GM04504 (cell line): ENCODE data around the gene UPB1.

Experiments
- DNase-seq: peaks from one replicate; pipeline ENCODE4 v3.0.0-alpha.2; 2012; ENCODE audit warnings: low read depth

UPB1 gene

DNA sequence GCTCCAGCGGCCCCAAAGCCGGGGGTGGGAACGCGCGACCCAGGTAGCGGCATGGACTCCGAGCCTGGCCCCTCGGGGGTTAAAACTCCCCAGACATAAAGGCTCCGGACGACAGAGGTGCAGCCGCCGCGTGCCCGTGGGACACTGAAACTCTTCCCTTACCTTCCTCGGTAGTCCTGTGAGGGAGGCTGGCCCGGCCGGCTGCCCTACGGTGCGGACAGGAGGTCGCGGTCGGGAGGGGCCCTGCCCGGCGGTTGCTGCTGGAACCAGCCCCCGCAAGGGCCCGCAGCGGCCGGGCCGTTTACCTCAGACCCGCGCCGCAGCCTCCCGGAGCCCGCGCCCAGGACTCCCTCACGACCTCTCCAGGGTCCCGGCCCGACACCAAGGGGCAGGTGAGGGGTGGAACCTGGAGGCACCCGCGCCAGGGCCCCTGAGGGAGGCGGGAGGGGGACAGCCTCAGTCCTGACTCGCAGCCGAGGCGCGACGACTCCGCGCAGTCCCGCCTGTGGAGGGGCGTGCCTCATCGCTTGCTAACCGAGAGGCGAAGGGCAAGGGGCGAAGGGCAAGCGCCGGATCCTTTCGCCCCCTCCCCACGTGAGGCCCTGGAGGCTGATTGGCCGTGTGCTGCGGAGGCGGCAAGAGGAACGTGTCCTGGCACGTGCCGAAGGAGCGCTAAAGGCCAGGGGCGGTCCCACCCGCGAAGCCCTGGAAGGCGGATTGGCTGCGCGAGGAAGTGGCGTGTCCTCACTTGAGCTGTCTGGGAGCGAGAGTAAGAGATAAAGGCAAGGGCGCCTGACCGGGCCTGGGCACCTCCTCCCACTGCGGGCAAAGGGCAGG is at the start of gene UPB1:
Gene UPB1, plus strand, starts transcription at position 805 of the 837 bp plus-strand sequence. CDS start 72 bp downstream, outside the sequence.
- DNase-seq: no peak

GRCh38 chr22:24445481-24446259 is 49.5 kb upstream of the UPB1 start:
- DNase-seq: no peak

GRCh38 chr22:24446260-24446611 is 48.9 kb upstream of the UPB1 start:
- DNase-seq: no peak

GRCh38 chr22:24450610-24451009 is 44.5 kb upstream of the UPB1 start:
- DNase-seq: no peak

DNA sequence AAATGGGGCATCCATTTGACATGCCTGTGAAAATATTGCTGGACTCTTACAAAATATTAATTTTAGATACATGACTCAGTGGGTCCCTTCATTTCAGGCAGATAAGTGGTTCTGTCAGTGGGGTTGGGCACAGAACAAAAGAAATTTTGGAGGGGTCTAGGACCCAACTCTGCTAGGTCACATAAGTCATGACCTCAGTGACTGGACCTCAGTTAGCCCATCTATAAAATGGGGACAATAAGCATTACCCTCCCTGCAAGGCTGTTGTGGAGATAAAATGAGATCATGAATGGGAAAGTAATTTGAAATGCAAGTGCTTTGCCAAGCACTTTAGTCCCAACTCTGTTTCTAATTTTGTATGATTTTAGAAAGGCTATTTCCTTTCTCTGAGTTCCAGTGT is 44.0 kb upstream of the UPB1 start:
- DNase-seq: no peak

DNA sequence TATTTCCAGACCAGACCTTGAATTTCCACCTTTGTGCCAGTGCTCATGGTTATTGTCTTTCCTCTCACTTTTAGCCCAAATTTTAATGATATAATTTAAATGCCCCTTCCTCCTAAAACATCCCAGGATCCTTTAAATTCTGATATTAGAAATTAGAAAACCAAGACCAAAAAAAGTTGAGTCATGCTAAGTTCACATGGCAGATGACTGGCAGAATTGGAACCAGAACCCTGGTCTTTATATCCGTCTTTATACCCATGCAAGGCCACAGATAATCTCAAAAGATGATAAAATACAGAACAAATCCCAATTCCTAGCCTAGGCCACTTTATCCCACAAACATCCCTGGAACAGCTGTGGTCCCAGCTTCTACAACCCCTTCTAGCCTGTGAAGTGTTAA is 41.3 kb upstream of the UPB1 start:
- no peak for DNase-seq

DNA sequence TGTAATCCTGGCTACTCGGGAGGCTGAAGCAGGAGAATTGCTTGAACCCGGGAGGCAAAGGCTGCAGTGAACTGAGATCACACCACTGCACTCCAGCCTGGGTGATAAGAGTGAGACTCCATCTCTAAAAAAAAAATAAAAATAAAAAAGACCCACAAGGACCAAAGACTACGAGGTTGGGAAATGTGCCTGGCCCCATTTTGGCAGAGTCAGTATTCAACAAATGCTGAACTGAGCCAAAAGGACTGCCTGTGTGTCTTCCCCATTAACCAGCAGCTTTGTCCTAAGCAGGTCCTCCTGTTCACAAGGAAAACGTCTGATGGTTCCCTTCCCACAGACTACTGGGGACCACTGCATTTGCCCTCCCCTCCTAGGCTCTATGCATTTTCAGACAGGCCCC is 40.1 kb upstream of the UPB1 start:
- no peak for DNase-seq

DNA sequence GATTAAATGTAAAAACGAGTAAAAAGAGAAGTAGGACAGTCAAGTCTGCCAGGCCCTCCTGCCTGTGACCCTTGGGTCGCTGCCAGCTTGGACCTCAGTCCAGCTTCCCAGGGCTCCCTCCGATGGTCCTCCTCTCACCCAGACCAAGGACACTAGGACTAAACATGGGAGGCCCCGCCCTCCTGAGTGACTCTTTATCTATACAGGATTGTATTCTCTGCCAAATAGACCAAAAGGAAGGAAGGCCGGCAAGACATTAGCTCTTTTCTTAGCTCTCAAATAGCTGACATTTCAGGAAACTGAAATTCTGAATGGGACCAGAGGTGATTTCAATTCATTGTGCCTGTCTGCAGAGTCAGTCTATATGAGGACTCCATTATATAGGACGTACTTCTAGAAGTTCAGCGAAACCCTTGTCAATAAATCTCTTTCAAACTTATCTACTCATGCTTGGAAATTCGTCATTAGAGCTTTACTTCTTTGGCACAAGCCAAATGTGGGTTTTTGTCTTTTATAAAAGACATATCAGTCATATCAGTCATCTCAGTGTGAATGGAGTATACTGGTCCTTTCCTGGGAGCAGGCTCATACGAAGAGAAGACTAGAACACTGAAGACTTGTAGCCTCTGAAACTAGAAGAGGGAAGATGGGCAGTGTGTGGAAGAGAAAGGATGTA is 39.2 kb upstream of the UPB1 start:
- DNase-seq: no peak

DNA sequence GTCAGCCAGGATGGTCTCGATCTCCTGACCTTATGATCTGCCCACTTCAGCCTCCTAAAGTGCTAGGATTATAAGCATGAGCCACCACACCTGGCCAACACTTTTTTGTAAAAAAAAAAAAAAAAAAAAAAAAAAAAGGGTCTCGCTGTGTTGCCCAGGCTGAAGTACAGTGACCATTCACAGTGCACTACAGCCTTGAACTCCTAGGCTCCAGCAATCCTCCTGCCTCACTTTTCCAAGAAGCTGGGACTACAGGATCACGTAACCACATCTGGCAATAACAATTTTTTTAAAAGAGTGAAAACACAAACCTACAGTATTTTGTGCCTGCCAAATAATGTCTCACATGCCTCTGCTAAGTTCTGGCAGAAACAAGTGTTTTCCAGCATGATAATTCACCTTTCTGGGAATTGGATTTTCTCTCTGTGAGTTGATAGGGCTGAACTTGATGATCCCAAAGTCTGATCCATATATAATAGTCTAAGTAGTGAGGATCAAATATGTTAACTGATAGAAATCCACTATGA is 37.2 kb upstream of the UPB1 start:
- DNase-seq: no peak

- no peak for DNase-seq
Measured at GRCh38 chr22:24459911-24460310, 35.2 kb upstream of the UPB1 start.

DNA sequence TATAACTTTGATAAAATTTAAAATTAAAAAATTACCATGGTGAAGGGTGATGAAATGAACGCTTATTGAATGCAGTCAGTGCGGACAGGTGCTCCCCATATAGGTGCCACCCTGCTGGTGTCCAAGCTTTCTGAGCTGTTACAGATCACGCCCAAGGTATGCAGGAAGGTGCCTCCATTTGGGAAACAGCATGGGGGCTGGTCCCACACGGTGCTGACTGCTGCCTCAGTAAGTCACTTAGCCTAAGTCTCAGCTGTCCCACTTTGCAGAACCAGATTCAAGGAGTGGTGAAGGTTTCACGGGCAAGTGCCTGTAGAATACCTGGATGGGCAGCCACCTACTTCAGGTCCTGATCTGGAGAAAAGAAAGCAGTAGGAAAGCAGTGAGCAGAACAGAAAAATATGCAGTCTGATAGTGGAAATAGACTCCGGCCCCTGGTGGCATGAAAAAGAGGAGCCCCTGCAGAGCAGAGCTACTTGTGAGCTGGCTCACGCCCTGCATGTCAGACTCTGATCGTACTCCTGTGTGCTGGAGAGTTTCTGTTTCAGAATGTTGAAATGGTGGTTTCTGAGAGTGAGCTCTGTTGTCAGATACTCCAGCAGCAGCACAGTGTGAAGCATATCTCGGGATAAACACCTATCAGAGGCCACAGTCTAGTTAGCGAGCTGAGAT is 34.6 kb upstream of the UPB1 start:
- no peak for DNase-seq

GRCh38 chr22:24463071-24463760 is 31.9 kb upstream of the UPB1 start:
- DNase-seq: no peak

GRCh38 chr22:24465566-24465965 is 29.6 kb upstream of the UPB1 start:
- DNase-seq: no peak

- no peak for DNase-seq
Measured at GRCh38 chr22:24465975-24466374, 29.2 kb upstream of the UPB1 start.

DNA sequence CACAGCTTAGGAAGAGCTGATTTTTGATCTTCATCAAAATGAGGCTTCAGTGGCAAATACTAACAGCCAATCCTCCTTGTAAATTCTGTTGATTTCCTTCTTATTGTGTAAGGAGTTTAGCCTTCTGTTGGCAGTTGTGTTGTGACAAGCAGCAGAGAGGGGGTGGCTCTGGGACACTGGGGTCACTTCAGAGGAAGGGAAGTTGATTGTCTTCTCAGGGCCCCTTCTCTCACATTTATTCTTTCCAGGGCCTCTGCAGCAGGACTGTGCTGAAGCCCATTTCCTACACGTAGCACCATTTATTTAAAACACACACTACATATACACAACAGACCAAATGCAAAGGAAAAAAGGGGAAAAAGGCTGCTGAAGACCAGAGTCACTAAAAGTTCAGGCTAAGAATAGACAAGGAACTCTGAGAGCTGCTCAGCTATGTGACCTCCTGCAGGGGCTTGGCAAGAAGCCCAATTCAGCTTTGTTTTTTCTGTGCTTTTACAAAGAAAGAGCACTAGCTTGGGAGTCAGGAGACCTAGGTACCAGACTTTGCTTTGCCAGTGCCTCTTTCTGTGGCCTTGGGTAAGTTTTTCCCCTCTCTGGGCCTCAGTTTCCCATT is 28.3 kb upstream of the UPB1 start:
- peak; percentile 27 for DNase-seq

GRCh38 chr22:24467340-24467739 is 27.8 kb upstream of the UPB1 start:
- DNase-seq: no peak

GRCh38 chr22:24471570-24471969 is 23.6 kb upstream of the UPB1 start:
- no peak for DNase-seq

DNA sequence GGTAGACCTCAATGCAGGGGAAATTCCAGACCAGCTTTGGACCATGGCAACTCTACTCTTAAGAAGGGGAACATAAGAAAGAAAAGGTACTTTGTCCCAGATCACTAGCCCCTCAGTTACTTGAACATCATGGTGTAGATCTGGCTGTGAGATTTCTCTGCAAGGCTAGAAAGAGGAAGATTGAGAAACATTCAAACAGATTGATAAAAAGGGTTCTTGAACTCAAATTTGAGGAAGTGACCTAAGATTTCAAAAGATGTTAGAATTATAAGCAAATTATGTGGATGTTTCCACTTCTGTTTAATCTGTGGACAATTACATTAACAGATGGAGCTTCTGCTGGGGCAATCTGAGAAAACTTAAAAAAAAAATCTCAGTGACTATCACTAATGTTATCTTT is 21.8 kb upstream of the UPB1 start:
- DNase-seq: no peak

- DNase-seq: peak; percentile 74
Measured at GRCh38 chr22:24474221-24474620, 20.9 kb upstream of the UPB1 start.

DNA sequence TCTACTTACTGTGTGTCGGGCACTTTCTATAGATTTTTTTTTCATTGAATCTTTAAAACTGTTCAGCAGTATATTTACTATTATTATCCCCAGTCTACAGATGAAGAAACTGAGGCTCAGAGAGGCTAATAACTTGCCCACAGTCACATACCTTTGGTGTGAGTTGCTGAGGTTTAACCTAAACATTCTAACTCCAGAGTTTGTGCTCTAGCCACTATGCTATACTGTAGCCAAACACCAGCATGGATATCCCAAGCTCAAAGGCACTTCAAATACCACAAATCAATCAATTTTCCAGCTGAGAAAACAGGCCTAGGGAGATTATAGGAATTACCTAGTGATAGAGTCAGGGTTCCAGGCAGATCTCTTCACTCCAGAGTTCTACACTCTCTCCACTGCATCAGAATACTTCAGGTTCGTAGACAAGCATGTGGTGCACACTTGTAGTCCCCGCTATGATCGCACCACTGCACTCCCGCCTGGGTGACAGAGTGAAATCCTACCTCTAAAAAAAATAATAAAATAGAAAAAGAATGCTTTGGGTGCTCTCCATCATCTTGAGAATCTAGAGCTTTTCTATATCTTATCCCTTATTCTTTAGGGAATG is 20.4 kb upstream of the UPB1 start:
- DNase-seq: no peak

DNA sequence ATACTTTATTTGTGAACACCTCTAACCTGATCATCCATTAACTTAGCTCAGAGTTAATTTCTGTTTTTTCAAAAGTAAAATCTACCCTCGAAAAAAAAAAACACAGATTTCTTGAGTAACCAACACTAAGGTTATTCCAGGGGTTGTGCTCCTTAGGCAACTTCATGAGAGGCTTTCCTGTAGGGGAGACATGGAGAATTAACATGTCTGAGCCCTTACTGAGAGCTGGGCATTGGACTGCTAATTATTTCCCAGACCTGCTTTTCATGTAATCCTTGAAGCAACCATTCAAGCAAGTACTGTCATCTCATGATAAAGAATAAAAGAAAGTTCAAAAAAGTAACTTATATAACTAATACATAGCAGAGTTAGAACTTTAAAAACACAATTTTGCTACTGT is 13.5 kb upstream of the UPB1 start:
- no peak for DNase-seq
